ENCODE data around the gene ENOX2.

The ENOX2 gene

GRCh38 chrX:130741584-130741983 is 161.4 kb downstream of the ENOX2 start:
- Histone ChIP-seq H3K4me3 (ENCODE audit: low read depth in 1 of 2, low read length in 2 of 2) (no peak overlapping the region), H3K9me3 (ENCODE audit: insufficient read depth, low read length, severe bottlenecking) (no peaks in the 10 kb centered on the region), H3K4me2 (ENCODE audit: insufficient read depth, low read length) (no peak overlapping the region), H4K20me1 (ENCODE audit: insufficient read depth, low read length) (no peaks in the 10 kb centered on the region), H3K4me1 (ENCODE audit: insufficient read depth, low read length) (no peaks in the 10 kb centered on the region), H3K27me3 (ENCODE audit: insufficient read depth, low read length, poor library complexity) (no peaks in the 10 kb centered on the region), H3K9ac (ENCODE audit: low read depth, low read length) (no peak overlapping the region), H3K27ac (ENCODE audit: low read length) (no peak overlapping the region), H3K79me2 (ENCODE audit: insufficient read depth, low read length) (no peaks in the 10 kb centered on the region), H2AFZ (ENCODE audit: low read depth, low read length) (no peak overlapping the region), H3K36me3 (ENCODE audit: insufficient read depth, low read length) (no peaks in the 10 kb centered on the region)
- no peak for DNase-seq
- no peak for TF ChIP-seq CTCF (IDR thresholded peaks at IDR 0.05; ENCODE audit: borderline replicate concordance, extremely low read depth, low read length, poor library complexity, severe bottlenecking)
- no peak for TF ChIP-seq EZH2 (IDR thresholded peaks at IDR 0.05; ENCODE audit: borderline replicate concordance, low read depth, low read length, severe bottlenecking)
- ATAC-seq (ENCODE audit: insufficient read depth, low read depth) = no peak

- no peaks in the 10 kb centered on the region for H3K4me1 ChIP-seq (ENCODE audit: insufficient read depth, low read length)
- ATAC-seq (ENCODE audit: insufficient read depth, low read depth) (no peak), DNase-seq (no peak)
- no peaks in the 10 kb centered on the region for H4K20me1 ChIP-seq (ENCODE audit: insufficient read depth, low read length)
- no peak overlapping the region for H3K9ac ChIP-seq (ENCODE audit: low read depth, low read length)
- no peak for TF ChIP-seq EZH2 (IDR thresholded peaks at IDR 0.05; ENCODE audit: borderline replicate concordance, low read depth, low read length, severe bottlenecking)
- no peak for TF ChIP-seq CTCF (IDR thresholded peaks at IDR 0.05; ENCODE audit: borderline replicate concordance, extremely low read depth, low read length, poor library complexity, severe bottlenecking)
- H3K79me2 ChIP-seq (ENCODE audit: insufficient read depth, low read length) = no peaks in the 10 kb centered on the region
- no peaks in the 10 kb centered on the region for H3K36me3 ChIP-seq (ENCODE audit: insufficient read depth, low read length)
- no peaks in the 10 kb centered on the region for H3K27me3 ChIP-seq (ENCODE audit: insufficient read depth, low read length, poor library complexity)
- H3K4me2 ChIP-seq (ENCODE audit: insufficient read depth, low read length) = no peak overlapping the region
- H3K9me3 ChIP-seq (ENCODE audit: insufficient read depth, low read length, severe bottlenecking) = no peaks in the 10 kb centered on the region
- H2AFZ ChIP-seq (ENCODE audit: low read depth, low read length) = no peak overlapping the region
- H3K4me3 ChIP-seq (ENCODE audit: low read depth in 1 of 2, low read length in 2 of 2) = no peak overlapping the region
- no peak overlapping the region for H3K27ac ChIP-seq (ENCODE audit: low read length)
Measured at GRCh38 chrX:130741151-130741550, 161.9 kb downstream of the ENOX2 start.

DNA sequence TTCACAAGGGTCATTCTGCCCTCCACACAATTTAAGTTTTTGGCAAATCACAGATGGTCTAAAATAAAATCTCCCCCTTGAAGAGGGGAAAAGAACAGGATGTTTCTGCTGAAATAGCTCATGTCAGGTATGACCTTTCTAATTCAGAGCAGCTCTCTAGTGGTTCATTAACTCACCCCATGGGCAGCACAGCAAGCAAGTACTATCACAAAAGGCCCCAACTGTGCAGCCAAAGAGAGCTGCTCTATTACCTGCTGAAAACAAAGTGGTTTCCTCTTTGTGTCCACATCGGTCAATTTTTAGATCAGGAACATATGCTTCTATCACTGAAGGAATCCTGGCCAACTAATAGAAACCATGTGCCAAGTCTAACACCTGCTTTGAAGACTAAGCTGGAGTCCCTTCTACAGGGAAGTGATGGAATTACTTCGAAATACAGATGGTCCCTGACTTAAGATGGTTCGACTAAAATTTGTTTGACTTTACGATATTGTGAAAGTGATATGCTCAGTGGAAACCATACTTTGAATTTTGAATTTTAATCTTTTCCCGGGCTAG is 164.3 kb downstream of the ENOX2 start:
- H3K4me1 ChIP-seq (ENCODE audit: insufficient read depth, low read length) = no peaks in the 10 kb centered on the region
- no peaks in the 10 kb centered on the region for H4K20me1 ChIP-seq (ENCODE audit: insufficient read depth, low read length)
- ATAC-seq (ENCODE audit: insufficient read depth, low read depth) (no peak), DNase-seq (no peak)
- no peaks in the 10 kb centered on the region for H3K79me2 ChIP-seq (ENCODE audit: insufficient read depth, low read length)
- H3K27me3 ChIP-seq (ENCODE audit: insufficient read depth, low read length, poor library complexity) = no peaks in the 10 kb centered on the region
- H3K27ac ChIP-seq (ENCODE audit: low read length) = no peak overlapping the region
- H3K4me2 ChIP-seq (ENCODE audit: insufficient read depth, low read length) = no peak overlapping the region
- no peak overlapping the region for H3K4me3 ChIP-seq (ENCODE audit: low read depth in 1 of 2, low read length in 2 of 2)
- H3K9ac ChIP-seq (ENCODE audit: low read depth, low read length) = no peak overlapping the region
- H3K36me3 ChIP-seq (ENCODE audit: insufficient read depth, low read length) = no peaks in the 10 kb centered on the region
- no peaks in the 10 kb centered on the region for H3K9me3 ChIP-seq (ENCODE audit: insufficient read depth, low read length, severe bottlenecking)
- H2AFZ ChIP-seq (ENCODE audit: low read depth, low read length) = no peak overlapping the region
- TF ChIP-seq EZH2 (IDR thresholded peaks at IDR 0.05; ENCODE audit: borderline replicate concordance, low read depth, low read length, severe bottlenecking) (no peak), CTCF (IDR thresholded peaks at IDR 0.05; ENCODE audit: borderline replicate concordance, extremely low read depth, low read length, poor library complexity, severe bottlenecking) (no peak)

GRCh38 chrX:130734713-130735112 is 168.3 kb downstream of the ENOX2 start:
- Histone ChIP-seq H3K79me2 (ENCODE audit: insufficient read depth, low read length) (no peaks in the 10 kb centered on the region), H3K9ac (ENCODE audit: low read depth, low read length) (no peak overlapping the region), H3K4me2 (ENCODE audit: insufficient read depth, low read length) (no peak overlapping the region), H3K27ac (ENCODE audit: low read length) (no peak overlapping the region), H3K9me3 (ENCODE audit: insufficient read depth, low read length, severe bottlenecking) (no peaks in the 10 kb centered on the region), H3K27me3 (ENCODE audit: insufficient read depth, low read length, poor library complexity) (no peaks in the 10 kb centered on the region), H3K4me1 (ENCODE audit: insufficient read depth, low read length) (no peaks in the 10 kb centered on the region), H2AFZ (ENCODE audit: low read depth, low read length) (no peak overlapping the region), H3K36me3 (ENCODE audit: insufficient read depth, low read length) (no peaks in the 10 kb centered on the region), H3K4me3 (ENCODE audit: low read depth in 1 of 2, low read length in 2 of 2) (no peak overlapping the region), H4K20me1 (ENCODE audit: insufficient read depth, low read length) (no peaks in the 10 kb centered on the region)
- ATAC-seq (ENCODE audit: insufficient read depth, low read depth) (no peak), DNase-seq (no peak)
- no peak for TF ChIP-seq CTCF (IDR thresholded peaks at IDR 0.05; ENCODE audit: borderline replicate concordance, extremely low read depth, low read length, poor library complexity, severe bottlenecking)
- no peak for TF ChIP-seq EZH2 (IDR thresholded peaks at IDR 0.05; ENCODE audit: borderline replicate concordance, low read depth, low read length, severe bottlenecking)

Data from DND-41 (cell line).